Common myeloid progenitor, CD34-positive (primary cell): Measurements from ENCODE around the gene MIEN1.
A peak's percentile ranks its signal among the peaks of the same experiment; 100 is the strongest.

Experiments
- CTCF ChIA-PET: fragments of 350-600 bp; sonication (Branson Sonifier 250); formaldehyde crosslinking; loops from one replicate; lab custom pipeline; 2021; ENCODE audit warnings: antibody characterized with exemption; lab: Charles Lee
- POLR2A ChIA-PET: fragments of 350-600 bp; sonication (Branson Sonifier 250); formaldehyde crosslinking; loops from one replicate; lab custom pipeline; 2021; ENCODE audit warnings: antibody characterized with exemption; lab: Charles Lee
- DNase-seq, 3 donors: peaks; one replicate each; pipeline versions ENCODE4 v3.0.0 to v3.0.0-alpha.2; 2013
- H3K27ac ChIP-seq, 2 experiments: 1 replicate in 1 of 2; 2 replicates in 1 of 2; pipeline ENCODE4 v1.7.0; 2013; ENCODE audit warnings: inconsistent platforms in 2 of 2, low read length in 2 of 2, mild to moderate bottlenecking in 2 of 2, low read depth in 1 of 2, moderate library complexity in 1 of 2; ENCODE audit not compliant: severe bottlenecking in 2 of 2, insufficient read depth in 1 of 2, poor library complexity in 1 of 2
- H3K27me3 ChIP-seq, 5 experiments: replicated peaks in 2 of 5; 1 replicate in 3 of 5; 2 replicates in 2 of 5; pipeline versions ENCODE4 v1.6.1 to v1.7.0; 2013; ENCODE audit warnings: low read length in 4 of 5, mild to moderate bottlenecking in 2 of 5, moderate library complexity in 2 of 5, inconsistent platforms in 1 of 5; ENCODE audit not compliant: insufficient read depth in 5 of 5, control insufficient read depth in 4 of 5
- H3K36me3 ChIP-seq, 4 experiments: 1 replicate in 2 of 4; 2 replicates in 2 of 4; pipeline versions ENCODE4 v1.6.1 to v1.7.0; 2013; ENCODE audit warnings: low read length in 3 of 4, control low read depth in 1 of 4, mild to moderate bottlenecking in 1 of 4; ENCODE audit not compliant: control insufficient read depth in 4 of 4, insufficient read depth in 4 of 4
- H3K4me1 ChIP-seq, 4 experiments: 1 replicate in 3 of 4; 2 replicates in 1 of 4; pipeline versions ENCODE4 v1.6.1 to v1.7.1; 2013; ENCODE audit warnings: low read length in 3 of 4, mild to moderate bottlenecking in 3 of 4, control low read depth in 1 of 4, inconsistent platforms in 1 of 4, moderate library complexity in 1 of 4; ENCODE audit not compliant: control insufficient read depth in 4 of 4, insufficient read depth in 4 of 4; ENCODE audit errors: control extremely low read depth in 1 of 4
- H3K4me3 ChIP-seq, 7 experiments: 1 replicate in 4 of 7; 2 replicates in 3 of 7; pipeline versions ENCODE4 v1.5.1 to v1.7.0; 2013; ENCODE audit warnings: mild to moderate bottlenecking in 7 of 7, low read length in 6 of 7, moderate library complexity in 6 of 7, inconsistent platforms in 2 of 7, low read depth in 2 of 7, control low read depth in 1 of 7; ENCODE audit not compliant: insufficient read depth in 4 of 7, control insufficient read depth in 1 of 7; ENCODE audit errors: extremely low read depth in 1 of 7
- H3K9me3 ChIP-seq, 5 experiments: 1 replicate in 4 of 5; 2 replicates in 1 of 5; pipeline versions ENCODE4 v1.6.1 to v1.7.1; 2013; ENCODE audit warnings: low read length in 4 of 5, mild to moderate bottlenecking in 2 of 5, inconsistent platforms in 1 of 5, low read depth in 1 of 5, moderate library complexity in 1 of 5; ENCODE audit not compliant: control insufficient read depth in 4 of 5, insufficient read depth in 2 of 5; ENCODE audit errors: control extremely low read depth in 1 of 5
- WGBS: methylation state at CpG from one replicate; pipeline ENCODE4 v1.1.5; 2013; ENCODE audit not compliant: insufficient coverage; 5-methylcytosine and 5-hydroxymethylcytosine counted together

The MIEN1 gene

DNA sequence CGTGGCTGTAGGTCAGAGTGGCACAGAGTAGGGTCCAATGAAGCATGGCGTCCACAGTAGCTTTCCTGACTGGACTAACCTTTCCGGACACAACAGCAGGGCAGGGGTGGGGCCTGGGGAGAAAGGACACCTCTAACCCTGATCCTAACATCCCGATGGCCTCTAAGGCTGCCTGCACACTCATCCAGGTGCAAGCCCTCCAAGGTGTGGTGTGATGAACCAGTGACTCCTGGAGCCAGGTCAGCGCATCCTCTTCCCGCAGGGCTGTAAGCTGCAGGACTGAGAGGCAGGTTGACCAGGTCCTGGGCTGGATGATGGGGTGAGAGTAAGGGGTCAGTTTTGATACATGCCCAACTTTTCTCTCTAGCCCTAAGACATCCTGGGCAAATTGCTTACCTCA, 33.6 kb downstream of the MIEN1 start:
- Histone ChIP-seq H3K36me3 (peaks cover 0 to 7% (median 1%) of the 10 kb centered on the region in 4 experiments), H3K27me3 (peaks cover 0 to 34% (median 11%) of the 10 kb centered on the region in 5 experiments), H3K4me1 (peaks cover 0 to 11% (median 8%) of the 10 kb centered on the region in 4 experiments), H3K9me3 (no peaks in the 10 kb centered on the region), H3K4me3 (no peak overlapping the region), H3K27ac (no peak overlapping the region)
- ChIA-PET CTCF (no interaction called here), POLR2A (no interaction called here)
- 100% methylated on average over 5 of the region's 6 CpGs for WGBS
- DNase-seq: no peak

DNA sequence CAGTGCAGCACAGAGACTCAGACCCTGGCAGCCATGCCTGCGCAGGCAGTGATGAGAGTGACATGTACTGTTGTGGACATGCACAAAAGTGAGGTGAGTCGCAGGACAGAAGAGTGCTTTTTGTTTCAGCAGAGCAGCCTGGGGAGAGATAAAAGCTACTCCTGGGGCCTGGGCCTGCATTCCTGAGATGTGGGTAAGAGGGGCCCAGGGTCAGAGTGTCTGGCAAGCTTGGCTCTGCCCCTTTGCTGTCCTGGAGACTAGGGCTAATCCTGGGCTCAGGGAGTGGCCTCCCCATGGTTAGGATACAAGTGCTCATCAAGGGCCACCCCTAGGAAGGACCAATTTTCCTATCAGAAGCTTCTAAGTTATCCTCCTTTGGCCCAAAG, 35.2 kb downstream of the MIEN1 start:
- CTCF ChIA-PET: interaction anchor here (1.3 kb wide), 1 partner anchor 23 kb away, joined by 3 read pairs; no protein-coding TSS in a partner anchor
- Histone ChIP-seq H3K9me3 (no peaks in the 10 kb centered on the region), H3K27ac (no peak overlapping the region), H3K4me3 (no peak overlapping the region), H3K27me3 (peaks cover 0 to 18% (median 3%) of the 10 kb centered on the region in 5 experiments), H3K4me1 (peaks cover 0 to 5% (median 2%) of the 10 kb centered on the region in 4 experiments), H3K36me3 (peaks cover 0 to 7% (median 1%) of the 10 kb centered on the region in 4 experiments)
- no peak for DNase-seq
- POLR2A ChIA-PET: no interaction called here
- 100% methylated on average over 2 of the region's 2 CpGs for WGBS

DNA sequence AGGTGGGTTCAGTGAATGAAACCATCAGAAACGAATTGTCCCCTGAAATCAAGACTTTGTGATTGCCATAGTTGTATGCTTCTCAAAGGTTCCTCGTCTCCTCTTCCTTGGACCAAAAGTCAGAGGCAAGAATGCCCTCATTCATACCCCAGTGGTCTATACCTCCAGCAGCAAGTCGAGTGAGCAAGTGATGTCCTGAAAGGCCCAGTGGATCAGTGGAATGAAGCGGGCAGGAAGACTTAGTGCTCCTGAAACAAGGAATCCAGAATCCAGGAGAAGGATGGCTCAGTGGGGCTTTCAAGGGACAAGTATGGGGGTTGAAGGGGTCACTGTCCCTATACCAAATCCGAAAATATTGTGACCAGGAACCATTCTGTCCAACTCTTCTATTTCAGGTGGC, 35.7 kb downstream of the MIEN1 start:
- no peaks in the 10 kb centered on the region for H3K9me3 ChIP-seq
- 93% methylated on average over 4 of the region's 5 CpGs for WGBS
- peaks cover 0 to 7% (median 1%) of the 10 kb centered on the region in 4 experiments for H3K36me3 ChIP-seq
- H3K4me1 ChIP-seq: peaks cover 0 to under 1% (median 0%) of the 10 kb centered on the region in 4 experiments
- ChIA-PET CTCF (interaction anchor here (1.3 kb wide), 1 partner anchor 22 kb away, joined by 3 read pairs; no protein-coding TSS in a partner anchor), POLR2A (no interaction called here)
- DNase-seq: no peak
- H3K4me3 ChIP-seq: no peak overlapping the region
- H3K27ac ChIP-seq: no peak overlapping the region
- H3K27me3 ChIP-seq: peaks cover 0 to 13% (median 3%) of the 10 kb centered on the region in 5 experiments

DNA sequence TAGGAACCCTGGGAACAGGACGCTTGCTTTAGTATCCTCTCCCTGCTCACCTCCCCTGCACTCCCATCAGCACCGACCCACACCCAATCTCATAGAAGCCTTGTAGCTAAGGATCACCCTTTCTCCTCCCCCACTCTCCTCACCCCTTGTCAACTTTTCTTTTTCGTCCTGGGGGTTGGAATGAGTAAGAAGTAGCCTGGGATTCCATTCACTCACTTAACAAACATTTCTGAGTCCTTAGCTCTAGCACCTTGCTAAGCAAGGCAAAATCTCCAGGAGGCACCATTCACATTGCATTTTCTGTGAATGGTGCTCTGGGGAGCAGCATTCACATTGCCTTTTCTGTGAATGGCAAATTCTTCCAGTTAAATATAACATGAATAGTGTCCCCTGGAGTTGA, 41.4 kb downstream of the MIEN1 start:
- H3K27me3 ChIP-seq: no peaks in the 10 kb centered on the region
- no peak overlapping the region for H3K27ac ChIP-seq
- CTCF ChIA-PET: interaction anchor here (0.5 to 2.4 kb wide), 4 partner anchors 16 to 1828 kb away, joined by 3 to 9 read pairs (median 4); no protein-coding TSS in a partner anchor
- WGBS: 86% methylated on average over 2 of the region's 3 CpGs
- POLR2A ChIA-PET: interaction anchor here (1.6 kb wide), 1 partner anchor 10 kb away, joined by 4 read pairs; no protein-coding TSS in a partner anchor
- no peak for DNase-seq
- H3K4me3 ChIP-seq: peak overlapping the region in 5 of 7 experiments; percentile 75 to 96 (median 86)
- H3K9me3 ChIP-seq: no peaks in the 10 kb centered on the region
- peaks cover 0 to 10% (median 0%) of the 10 kb centered on the region in 4 experiments for H3K36me3 ChIP-seq
- peaks cover 7 to 18% (median 9%) of the 10 kb centered on the region in 4 experiments for H3K4me1 ChIP-seq

DNA sequence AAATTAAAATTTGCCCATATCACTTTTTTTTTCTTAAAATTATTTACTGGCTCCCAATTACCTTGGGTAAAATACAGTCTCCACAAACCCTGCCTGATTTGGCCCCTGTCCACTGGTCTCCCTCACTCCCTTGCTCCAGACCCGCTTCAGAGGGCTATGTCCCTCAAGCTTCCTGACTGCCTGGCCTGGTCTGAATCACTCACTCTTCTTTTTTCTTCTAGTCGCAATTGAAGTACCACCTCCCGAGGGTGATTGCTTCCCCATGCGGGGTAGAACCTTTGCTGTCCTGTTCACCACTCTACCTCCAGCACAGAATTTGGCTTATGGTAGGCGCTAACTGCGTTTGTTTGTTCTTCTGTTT, 41.9 kb downstream of the MIEN1 start:
- peaks cover 7 to 18% (median 9%) of the 10 kb centered on the region in 4 experiments for H3K4me1 ChIP-seq
- ChIA-PET POLR2A (interaction anchor here (1.6 kb wide), 1 partner anchor 9 kb away, joined by 4 read pairs; no protein-coding TSS in a partner anchor), CTCF (interaction anchor here (0.6 to 2.4 kb wide), 4 partner anchors 10 to 54 kb away, joined by 3 to 9 read pairs (median 4); no protein-coding TSS in a partner anchor)
- peaks cover 0 to 12% (median 0%) of the 10 kb centered on the region in 4 experiments for H3K36me3 ChIP-seq
- WGBS: 9% methylated on average over 4 of the region's 6 CpGs
- DNase-seq: no peak
- no peaks in the 10 kb centered on the region for H3K9me3 ChIP-seq
- peak overlapping the region; percentile 46 to 78 for H3K27ac ChIP-seq
- peak overlapping the region in 6 of 7 experiments; percentile 75 to 96 (median 86) for H3K4me3 ChIP-seq
- no peaks in the 10 kb centered on the region for H3K27me3 ChIP-seq

DNA sequence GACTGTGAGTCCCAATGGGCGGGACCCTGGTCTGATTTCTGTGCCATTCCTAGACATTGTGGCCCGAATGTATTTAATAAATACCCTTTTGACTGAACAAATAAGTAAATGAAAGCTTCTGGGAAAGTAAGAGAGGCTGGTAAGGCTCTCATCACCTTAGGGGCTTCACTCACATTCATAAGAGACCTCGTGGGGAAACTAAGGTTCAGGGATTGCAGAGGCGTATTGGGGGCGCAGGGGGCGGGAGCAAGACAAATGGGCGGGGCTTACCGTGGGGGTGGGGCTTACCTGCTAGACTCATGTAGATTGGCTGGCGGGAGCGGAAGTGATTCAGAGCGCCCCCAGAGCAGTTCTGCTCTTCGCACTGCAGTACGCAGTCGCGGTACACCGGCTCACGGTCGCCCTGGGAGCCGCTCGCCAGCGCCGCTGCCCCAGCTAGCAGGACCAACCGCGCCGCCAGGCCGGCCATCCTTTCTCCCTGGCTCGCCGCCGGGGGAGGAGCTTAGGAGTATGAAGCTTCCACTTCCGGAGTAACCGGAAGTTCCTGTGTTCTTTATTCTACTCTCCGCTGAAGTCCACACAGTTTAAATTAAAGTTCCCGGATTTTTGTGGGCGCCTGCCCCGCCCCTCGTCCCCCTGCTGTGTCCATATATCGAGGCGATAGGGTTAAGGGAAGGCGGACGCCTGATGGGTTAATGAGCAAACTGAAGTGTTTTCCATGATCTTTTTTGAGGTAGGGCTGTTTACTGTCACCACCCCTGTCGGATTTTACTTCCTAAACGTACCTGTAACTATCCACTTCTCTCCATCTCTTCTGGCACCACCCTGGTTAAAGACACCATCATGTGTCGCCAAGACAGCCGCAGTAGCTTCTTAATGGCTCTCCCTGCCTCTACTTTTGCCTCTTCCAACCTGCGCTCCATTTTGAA, 42.5 kb downstream of the MIEN1 start, which contains the start of gene PGAP3:
Gene PGAP3 (minus strand): TSS at position 512 of the 929 bp plus-strand sequence. CDS start 43 bp downstream, at position 469.
- peak; percentile 94 to 96 (median 94) for DNase-seq
- ChIA-PET POLR2A (interaction anchor here (1.6 kb wide), 1 partner anchor 8 kb away, joined by 4 read pairs; no protein-coding TSS in a partner anchor), CTCF (interaction anchor here (1.0 to 2.4 kb wide), 4 partner anchors 9 to 42 kb away, joined by 3 to 9 read pairs (median 6); partner anchors contain the start of gene MIEN1)
- WGBS: 2% methylated on average over 42 of the region's 45 CpGs
- peaks cover 0 to 17% (median under 1%) of the 10 kb centered on the region in 4 experiments for H3K36me3 ChIP-seq
- no peaks in the 10 kb centered on the region for H3K9me3 ChIP-seq
- H3K4me1 ChIP-seq: peaks cover 7 to 18% (median 9%) of the 10 kb centered on the region in 4 experiments
- peak within 1 kb of the TSS; percentile 36 to 96 (median 86) for H3K4me3 ChIP-seq
- peak within 1 kb of the TSS; percentile 46 to 78 for H3K27ac ChIP-seq
- no peaks in the 10 kb centered on the region for H3K27me3 ChIP-seq
